HG02642 (cell line): ENCODE data around the gene HTR1D.
A peak's percentile ranks its signal among the peaks of the same experiment; 100 is the strongest.

Experiments
- ATAC-seq: cut with Tn5 transposase; IDR thresholded peaks from one replicate; pipeline ENCODE4 v1.9.1; 2021; ENCODE audit warnings: mild to moderate bottlenecking; ENCODE audit not compliant: unreplicated experiment, poor library complexity

The HTR1D gene

GRCh38 chr1:23188434-23188884, 28.8 kb downstream of the HTR1D start:
- no peak for ATAC-seq

GRCh38 chr1:23187637-23188036, 29.7 kb downstream of the HTR1D start:
- ATAC-seq, result no peak

- no peak for ATAC-seq
Measured at GRCh38 chr1:23185381-23185780, 31.9 kb downstream of the HTR1D start.

- no peak for ATAC-seq
Measured at GRCh38 chr1:23184212-23184934, 32.9 kb downstream of the HTR1D start.

- ATAC-seq, result no peak
Measured at GRCh38 chr1:23179862-23180261, 37.4 kb downstream of the HTR1D start.

GRCh38 chr1:23178950-23179349, 38.4 kb downstream of the HTR1D start:
- ATAC-seq, result no peak

GRCh38 chr1:23178414-23178813, 38.9 kb downstream of the HTR1D start:
- no peak for ATAC-seq

GRCh38 chr1:23177438-23178380, 39.6 kb downstream of the HTR1D start:
- no peak for ATAC-seq

GRCh38 chr1:23177031-23177430, 40.3 kb downstream of the HTR1D start:
- ATAC-seq, result no peak

- ATAC-seq, result no peak
Measured at GRCh38 chr1:23174426-23175110, 42.7 kb downstream of the HTR1D start.

- ATAC-seq, result no peak
Measured at GRCh38 chr1:23171181-23171755, 46.0 kb downstream of the HTR1D start.

- ATAC-seq, result no peak
Measured at GRCh38 chr1:23169727-23170335, 47.5 kb downstream of the HTR1D start.

GRCh38 chr1:23169195-23169575, 48.1 kb downstream of the HTR1D start:
- no peak for ATAC-seq

GRCh38 chr1:23168445-23169194, 48.7 kb downstream of the HTR1D start, which contains the start of gene LUZP1:
LUZP1 (minus strand) TSS chr1:23168856.
- ATAC-seq, result peak; percentile 78

GRCh38 chr1:23168079-23168444, 49.2 kb downstream of the HTR1D start:
- peak; percentile 22 for ATAC-seq

- peak; percentile 25 for ATAC-seq
Measured at GRCh38 chr1:23167353-23168078, 49.8 kb downstream of the HTR1D start.

GRCh38 chr1:23166854-23167253, 50.4 kb downstream of the HTR1D start:
- ATAC-seq, result no peak

- no peak for ATAC-seq
Measured at GRCh38 chr1:23163395-23163794, 53.9 kb downstream of the HTR1D start.
